ENCODE data around the gene SHC3.
"Not testable (repeated sequence)": the region's sequence is repeated elsewhere in the genome, so short reads cannot be mapped to it uniquely, and the experiment has no call there.

The SHC3 gene
- total RNA-seq = 0 to 0.19 (median 0.11) reads per million in 3 experiments

GRCh38 chr9:89177944-89178829, at the start of gene SHC3:
Gene SHC3, minus strand, starts transcription at chr9:89178818. Its CDS starts 358 bp downstream, at chr9:89178460.
- DNase-seq = no peak

- DNase-seq = no peak
Measured at GRCh38 chr9:89225991-89226471, 47.4 kb upstream of the SHC3 start.

GRCh38 chr9:89225587-89225986, 47.0 kb upstream of the SHC3 start:
- DNase-seq = no peak

GRCh38 chr9:89225036-89225435, 46.4 kb upstream of the SHC3 start:
- DNase-seq = no peak

GRCh38 chr9:89224633-89225032, 46.0 kb upstream of the SHC3 start:
- no peak for DNase-seq

GRCh38 chr9:89223396-89223977, 44.9 kb upstream of the SHC3 start:
- no peak for DNase-seq

GRCh38 chr9:89219637-89220036, 41.0 kb upstream of the SHC3 start:
- DNase-seq = no peak

- no peak for DNase-seq
Measured at GRCh38 chr9:89218040-89218928, 39.7 kb upstream of the SHC3 start.

- DNase-seq = no peak
Measured at GRCh38 chr9:89215342-89215741, 36.7 kb upstream of the SHC3 start.

- DNase-seq = no peak
Measured at GRCh38 chr9:89213396-89213880, 34.8 kb upstream of the SHC3 start.

- no peak for DNase-seq
Measured at GRCh38 chr9:89212171-89212570, 33.6 kb upstream of the SHC3 start.

- DNase-seq = not testable (repeated sequence)
Measured at GRCh38 chr9:89209311-89209710, 30.7 kb upstream of the SHC3 start.

- DNase-seq = no peak
Measured at GRCh38 chr9:89207026-89207425, 28.4 kb upstream of the SHC3 start.

- no peak for DNase-seq
Measured at GRCh38 chr9:89204801-89205200, 26.2 kb upstream of the SHC3 start.

- DNase-seq = no peak
Measured at GRCh38 chr9:89195131-89195797, 16.6 kb upstream of the SHC3 start.

GRCh38 chr9:89194421-89195130, 16.0 kb upstream of the SHC3 start:
- no peak for DNase-seq

GRCh38 chr9:89191004-89191403, 12.4 kb upstream of the SHC3 start:
- no peak for DNase-seq

- DNase-seq = no peak
Measured at GRCh38 chr9:89189215-89189614, 10.6 kb upstream of the SHC3 start.

- DNase-seq = no peak
Measured at GRCh38 chr9:89187950-89188349, 9.3 kb upstream of the SHC3 start.

- DNase-seq = no peak
Measured at GRCh38 chr9:89187541-89187940, 8.9 kb upstream of the SHC3 start.

GRCh38 chr9:89186960-89187359, 8.3 kb upstream of the SHC3 start:
- no peak for DNase-seq

- no peak for DNase-seq
Measured at GRCh38 chr9:89185980-89186379, 7.4 kb upstream of the SHC3 start.
